Fibroblast of lung (primary cell): ENCODE measurements around the gene PPRC1.

Experiments used
- CTCF ChIP-seq, 2 donors: IDR thresholded peaks in 1 of 2; conservative IDR thresholded peaks in 1 of 2; 1 replicate in 1 of 2; 2 replicates in 1 of 2; pipeline ENCODE4 v1.5.1; 2011 to 2012; ENCODE audit warnings: low read length in 2 of 2, control low read depth in 1 of 2, inconsistent platforms in 1 of 2, low read depth in 1 of 2, mild to moderate bottlenecking in 1 of 2
- EZH2 ChIP-seq: IDR thresholded peaks from 2 replicates; pipeline ENCODE4 v1.5.1; 2012; ENCODE audit warnings: low read length, control low read depth, mild to moderate bottlenecking; ENCODE audit errors: missing control alignments

GRCh38 chr10:102131286-102132170, 1.3 kb upstream of the PPRC1 start:
- TF ChIP-seq CTCF (conservative IDR thresholded peaks at IDR 0.05 in 1 of 2, IDR thresholded peaks at IDR 0.05 in 1 of 2; ENCODE audit: low read depth in 1 of 2, low read length in 2 of 2) (no peak), EZH2 (no peak)
